Smooth muscle cell (in vitro differentiated cells): ENCODE measurements around the gene NIT2. TPM values are rescaled to one million over a fixed set of nuclear protein-coding genes. Genes with fewer than 3 reads are reported as not detected.

Experiments used
- DNase-seq: peaks from one replicate; lab custom pipeline; 2025; ENCODE audit not compliant: unreplicated experiment; lab: John Stamatoyannopoulos, UW
- H2AFZ ChIP-seq: fragments of 200-600 bp; sonication (generic); 2 replicates; pipeline ENCODE4 v1.6.0; 2016; ENCODE audit warnings: antibody characterized with exemption, low read depth, mild to moderate bottlenecking
- H3F3A ChIP-seq: fragments of 200-600 bp; sonication (generic); 2 replicates; pipeline ENCODE4 v1.6.0; 2017; ENCODE audit warnings: antibody characterized with exemption, low read depth
- H3K27ac ChIP-seq: fragments of 200-600 bp; sonication (generic); 2 replicates; pipeline ENCODE4 v1.5.1; 2016; ENCODE audit warnings: low read depth, mild to moderate bottlenecking
- H3K27me3 ChIP-seq: fragments of 200-600 bp; sonication (generic); 2 replicates; pipeline ENCODE4 v1.6.1; 2016; ENCODE audit warnings: low read depth, mild to moderate bottlenecking
- H3K36me3 ChIP-seq: fragments of 200-600 bp; sonication (generic); 2 replicates; pipeline ENCODE4 v1.5.1; 2016; ENCODE audit warnings: low read depth
- H3K4me1 ChIP-seq: fragments of 200-600 bp; sonication (generic); 2 replicates; pipeline ENCODE4 v1.5.1; 2016; ENCODE audit warnings: low read depth
- H3K4me2 ChIP-seq: fragments of 200-600 bp; sonication (generic); 2 replicates; pipeline ENCODE4 v1.6.0; 2016; ENCODE audit warnings: mild to moderate bottlenecking
- H3K4me3 ChIP-seq: fragments of 200-600 bp; sonication (generic); 2 replicates; pipeline ENCODE4 v1.5.1; 2016; ENCODE audit warnings: mild to moderate bottlenecking
- H3K79me2 ChIP-seq: fragments of 200-600 bp; sonication (generic); 2 replicates; pipeline ENCODE4 v1.6.0; 2016; ENCODE audit warnings: low read depth, mild to moderate bottlenecking
- H3K9ac ChIP-seq: fragments of 200-600 bp; sonication (generic); 2 replicates; pipeline ENCODE4 v1.6.0; 2016; ENCODE audit warnings: low read depth
- H3K9me3 ChIP-seq: fragments of 200-600 bp; sonication (generic); replicated peaks from 2 replicates; pipeline ENCODE4 v1.5.1; 2016; ENCODE audit warnings: low read depth
- H4K20me1 ChIP-seq: fragments of 200-600 bp; sonication (generic); 2 replicates; pipeline ENCODE4 v1.6.0; 2016; ENCODE audit warnings: low read depth
- WGBS: methylation state at CpG from one replicate; pipeline ENCODE4 v1.1.7; 2016; ENCODE audit warnings: low lambda C conversion rate; 5-methylcytosine and 5-hydroxymethylcytosine counted together
- polyA plus RNA-seq: library from polyadenylated mRNA; unstranded; fragments of >200 nt; fragmentation: Nextera tagmentation; extraction: Ambion mirVana; gene quantifications from 2 replicates; pipeline ENCODE4 v1.2.1, GENCODE V29; 2016
- total RNA-seq: library from RNA; depleted of rRNA; stranded (reverse); fragments of >200 nt; gene quantifications from 2 replicates; pipeline ENCODE4 v1.2.3, GENCODE V29; 2014
- TF ChIP-seq, protein P1 (sequence below): fragments of 200-600 bp; sonication (generic); IDR thresholded peaks from 2 replicates; pipeline ENCODE4 v1.5.1; 2017; ENCODE audit warnings: borderline replicate concordance, mild to moderate bottlenecking, antibody characterized with exemption; ENCODE audit not compliant: insufficient read depth, poor library complexity, severe bottlenecking

NIT2 gene
- total and polyA plus RNA-seq, 2 experiments from 2014 or later = 16.5 to 46.5 TPM

DNA sequence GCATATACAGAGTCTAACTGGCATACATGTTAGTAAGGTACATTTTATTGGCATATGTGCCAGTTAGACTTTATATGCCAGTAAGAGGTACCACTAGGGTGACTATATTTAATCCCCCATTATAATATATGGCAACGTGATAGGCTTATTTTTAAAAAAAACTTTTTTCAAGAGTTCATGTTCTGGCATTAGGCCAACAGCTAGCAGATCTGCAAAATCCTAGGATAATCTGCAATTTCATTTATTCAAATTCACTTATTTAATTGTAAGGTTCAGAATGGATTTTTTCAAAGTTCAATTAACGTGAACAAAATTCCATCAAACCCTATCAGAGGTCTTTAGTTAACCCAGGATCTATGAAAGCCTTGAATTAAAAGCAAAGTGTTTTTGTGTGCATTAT is 31.9 kb downstream of the NIT2 start:
- Histone ChIP-seq H3K9ac (no peak overlapping the region), H3K36me3 (peaks cover 43% of the 10 kb centered on the region), H3K27me3 (no peaks in the 10 kb centered on the region), H3K27ac (no peak overlapping the region), H3K9me3 (no peaks in the 10 kb centered on the region), H3K79me2 (no peaks in the 10 kb centered on the region), H3K4me2 (no peak overlapping the region), H3F3A (peaks cover 4% of the 10 kb centered on the region), H3K4me3 (no peak overlapping the region), H2AFZ (no peak overlapping the region), H4K20me1 (no peaks in the 10 kb centered on the region), H3K4me1 (no peaks in the 10 kb centered on the region)
- 96% methylated on average over 2 of the region's 2 CpGs for WGBS
- no peak for DNase-seq
- TF ChIP-seq, protein P1, sequence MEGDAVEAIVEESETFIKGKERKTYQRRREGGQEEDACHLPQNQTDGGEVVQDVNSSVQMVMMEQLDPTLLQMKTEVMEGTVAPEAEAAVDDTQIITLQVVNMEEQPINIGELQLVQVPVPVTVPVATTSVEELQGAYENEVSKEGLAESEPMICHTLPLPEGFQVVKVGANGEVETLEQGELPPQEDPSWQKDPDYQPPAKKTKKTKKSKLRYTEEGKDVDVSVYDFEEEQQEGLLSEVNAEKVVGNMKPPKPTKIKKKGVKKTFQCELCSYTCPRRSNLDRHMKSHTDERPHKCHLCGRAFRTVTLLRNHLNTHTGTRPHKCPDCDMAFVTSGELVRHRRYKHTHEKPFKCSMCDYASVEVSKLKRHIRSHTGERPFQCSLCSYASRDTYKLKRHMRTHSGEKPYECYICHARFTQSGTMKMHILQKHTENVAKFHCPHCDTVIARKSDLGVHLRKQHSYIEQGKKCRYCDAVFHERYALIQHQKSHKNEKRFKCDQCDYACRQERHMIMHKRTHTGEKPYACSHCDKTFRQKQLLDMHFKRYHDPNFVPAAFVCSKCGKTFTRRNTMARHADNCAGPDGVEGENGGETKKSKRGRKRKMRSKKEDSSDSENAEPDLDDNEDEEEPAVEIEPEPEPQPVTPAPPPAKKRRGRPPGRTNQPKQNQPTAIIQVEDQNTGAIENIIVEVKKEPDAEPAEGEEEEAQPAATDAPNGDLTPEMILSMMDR = no peak

DNA sequence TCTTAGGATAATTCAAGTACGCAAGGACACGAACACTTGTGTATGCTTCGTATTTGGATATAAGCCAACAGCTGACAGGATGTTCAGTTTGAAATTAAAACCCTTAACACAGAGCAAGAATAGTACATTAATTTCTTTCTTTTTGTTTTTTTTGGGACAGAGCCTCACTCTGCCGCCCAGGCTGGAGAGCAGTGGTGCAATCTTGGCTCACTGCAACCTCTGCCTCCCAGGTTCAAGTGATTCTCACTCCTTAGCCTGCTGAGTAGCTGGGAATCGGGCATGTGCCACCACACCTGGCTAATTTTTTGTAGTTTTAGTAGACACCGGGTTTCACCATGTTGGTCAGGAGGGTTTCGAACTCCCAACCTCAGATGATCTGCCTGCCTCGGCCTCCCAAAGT is 33.9 kb downstream of the NIT2 start:
- H3K36me3 ChIP-seq = peaks cover 42% of the 10 kb centered on the region
- TF ChIP-seq, protein P1 = no peak
- WGBS = 95% methylated on average over 8 of the region's 8 CpGs

DNA sequence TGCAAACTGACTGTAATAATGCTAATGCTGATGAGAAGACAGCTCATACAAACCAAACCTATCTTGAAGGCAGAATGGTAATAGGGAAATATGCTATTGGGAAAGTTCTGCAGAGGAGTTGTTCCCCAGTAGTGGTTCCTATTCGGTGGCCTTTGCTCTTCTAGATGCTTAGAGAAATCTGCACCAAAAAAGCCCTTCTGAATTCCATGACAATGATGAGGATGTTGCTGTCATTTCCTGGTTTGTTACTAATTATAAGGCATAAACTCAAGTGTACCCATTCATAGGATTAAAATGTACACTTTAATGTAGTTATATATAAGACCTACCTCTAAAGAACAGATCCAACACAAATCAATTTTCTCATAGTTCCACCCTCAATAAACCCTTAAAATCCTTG is 36.2 kb downstream of the NIT2 start:
- Histone ChIP-seq H3K4me2 (no peak overlapping the region), H3F3A (no peaks in the 10 kb centered on the region), H2AFZ (no peak overlapping the region), H3K9me3 (no peaks in the 10 kb centered on the region), H3K27ac (no peak overlapping the region), H3K79me2 (peaks cover 6% of the 10 kb centered on the region), H4K20me1 (peaks cover 6% of the 10 kb centered on the region), H3K4me3 (no peak overlapping the region), H3K9ac (no peak overlapping the region), H3K36me3 (peaks cover 31% of the 10 kb centered on the region), H3K4me1 (no peaks in the 10 kb centered on the region), H3K27me3 (no peaks in the 10 kb centered on the region)
- DNase-seq = no peak
- WGBS = 97% methylated on average over 1 of the region's 1 CpG
- TF ChIP-seq, protein P1 = no peak

More for the DNA sequence above, 33.9 kb downstream of the NIT2 start:
- Histone ChIP-seq H3K27ac (no peak overlapping the region), H4K20me1 (no peaks in the 10 kb centered on the region), H3F3A (no peaks in the 10 kb centered on the region), H3K79me2 (no peaks in the 10 kb centered on the region), H3K27me3 (no peaks in the 10 kb centered on the region), H3K4me1 (no peaks in the 10 kb centered on the region), H3K4me2 (no peak overlapping the region), H3K9me3 (no peaks in the 10 kb centered on the region), H3K4me3 (no peak overlapping the region), H3K9ac (no peak overlapping the region), H2AFZ (no peak overlapping the region)
- no peak for DNase-seq

DNA sequence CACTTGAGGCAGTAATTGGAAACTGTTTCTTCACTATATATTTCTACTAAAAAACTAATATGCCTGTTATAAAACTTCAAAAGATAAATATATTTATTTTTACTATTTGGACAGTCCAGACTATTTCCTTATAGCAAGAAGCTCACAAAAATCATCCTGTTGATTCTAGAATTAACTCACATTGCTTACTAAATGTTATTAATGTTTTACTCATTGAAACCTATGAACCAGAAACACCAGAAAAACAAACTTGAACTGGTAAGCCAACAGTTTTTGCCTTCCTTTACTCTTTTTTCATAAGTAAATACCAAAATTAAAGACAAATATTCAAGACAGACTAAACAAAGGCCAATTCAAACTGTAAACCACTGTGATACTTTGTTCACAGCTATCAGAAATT is 40.0 kb downstream of the NIT2 start:
- H4K20me1 ChIP-seq = peaks cover 11% of the 10 kb centered on the region
- H3K4me3 ChIP-seq = no peak overlapping the region
- no peaks in the 10 kb centered on the region for H3K27me3 ChIP-seq
- H3K27ac ChIP-seq = no peak overlapping the region
- H3K4me2 ChIP-seq = no peak overlapping the region
- peaks cover 35% of the 10 kb centered on the region for H3K36me3 ChIP-seq
- no peaks in the 10 kb centered on the region for H3K9me3 ChIP-seq
- H2AFZ ChIP-seq = no peak overlapping the region
- peaks cover 16% of the 10 kb centered on the region for H3K79me2 ChIP-seq
- DNase-seq = no peak
- H3K9ac ChIP-seq = no peak overlapping the region
- TF ChIP-seq, protein P1 = no peak
- no peaks in the 10 kb centered on the region for H3K4me1 ChIP-seq
- H3F3A ChIP-seq = no peaks in the 10 kb centered on the region
